Ishikawa (cell line): ENCODE measurements around the gene ZNF260.

ENCODE experiments used
- CREB1 ChIP-seq: IDR thresholded peaks from 2 replicates; pipeline ENCODE4 v1.6.1; 2012; ENCODE audit warnings: low read depth
- EGR1 ChIP-seq: IDR thresholded peaks from 2 replicates; pipeline ENCODE4 v1.6.1; 2012
- EP300 ChIP-seq: IDR thresholded peaks from 2 replicates; pipeline ENCODE4 v1.6.1; 2012; ENCODE audit warnings: borderline replicate concordance
- FOXM1 ChIP-seq: IDR thresholded peaks from 2 replicates; pipeline ENCODE4 v1.6.1; 2012; ENCODE audit warnings: low read depth, borderline replicate concordance
- MAX ChIP-seq: IDR thresholded peaks from 2 replicates; pipeline ENCODE4 v1.6.1; 2012
- NFIC ChIP-seq: IDR thresholded peaks from 2 replicates; pipeline ENCODE4 v1.6.1; 2012
- RAD21 ChIP-seq: IDR thresholded peaks from 2 replicates; pipeline ENCODE4 v1.6.1; 2012; ENCODE audit warnings: low read depth
- REST ChIP-seq: IDR thresholded peaks from 2 replicates; pipeline ENCODE4 v1.6.1; 2012; ENCODE audit warnings: low read depth, mild to moderate bottlenecking
- TAF1 ChIP-seq: IDR thresholded peaks from 2 replicates; pipeline ENCODE4 v1.6.1; 2012; ENCODE audit warnings: low read depth, mild to moderate bottlenecking
- TCF12 ChIP-seq: IDR thresholded peaks from 2 replicates; pipeline ENCODE4 v1.6.1; 2012; ENCODE audit warnings: low read depth
- TEAD4 ChIP-seq: IDR thresholded peaks from 2 replicates; pipeline ENCODE4 v1.6.1; 2012
- USF1 ChIP-seq: IDR thresholded peaks from 2 replicates; pipeline ENCODE4 v1.6.1; 2012
- YY1 ChIP-seq: IDR thresholded peaks from 2 replicates; pipeline ENCODE4 v1.6.1; 2012; ENCODE audit warnings: low read depth

GRCh38 chr19:36527341-36527740, 730 bp downstream of the ZNF260 start:
- TF ChIP-seq EP300 (no peak), EGR1 (no peak), YY1 (no peak), REST (no peak), TAF1 (no peak), USF1 (no peak), MAX (no peak), CREB1 (no peak), TCF12 (no peak), RAD21 (no peak), TEAD4 (no peak), FOXM1 (no peak), NFIC (no peak)
